Right forelimb (tissue), 1 donor: ENCODE data around the gene ADRA2C.

Experiments used
- DNase-seq: peaks from one replicate; pipeline ENCODE4 v3.0.0-alpha.2; 2018

Gene ADRA2C

GRCh38 chr4:3780347-3781171 lies 14.4 kb downstream of the ADRA2C start:
- DNase-seq = no peak

GRCh38 chr4:3781193-3781886 lies 15.2 kb downstream of the ADRA2C start:
- DNase-seq = no peak

- no peak for DNase-seq
Measured at GRCh38 chr4:3781997-3782930, 16.1 kb downstream of the ADRA2C start.

- no peak for DNase-seq
Measured at GRCh38 chr4:3783693-3784306, 17.6 kb downstream of the ADRA2C start.

- DNase-seq = no peak
Measured at GRCh38 chr4:3784454-3785291, 18.5 kb downstream of the ADRA2C start.

- DNase-seq = no peak
Measured at GRCh38 chr4:3785292-3785565, 19.0 kb downstream of the ADRA2C start.

GRCh38 chr4:3786196-3786869 lies 20.1 kb downstream of the ADRA2C start:
- no peak for DNase-seq

- DNase-seq = no peak
Measured at GRCh38 chr4:3787489-3788365, 21.5 kb downstream of the ADRA2C start.

- no peak for DNase-seq
Measured at GRCh38 chr4:3788366-3788660, 22.1 kb downstream of the ADRA2C start.

- DNase-seq = no peak
Measured at GRCh38 chr4:3789587-3789986, 23.4 kb downstream of the ADRA2C start.

- DNase-seq = no peak
Measured at GRCh38 chr4:3790006-3790561, 23.9 kb downstream of the ADRA2C start.

GRCh38 chr4:3791256-3791655 lies 25.1 kb downstream of the ADRA2C start:
- DNase-seq = no peak

- peak; percentile 80 for DNase-seq
Measured at GRCh38 chr4:3791910-3792542, 25.8 kb downstream of the ADRA2C start.

- no peak for DNase-seq
Measured at GRCh38 chr4:3792813-3793212, 26.6 kb downstream of the ADRA2C start.

- DNase-seq = no peak
Measured at GRCh38 chr4:3793545-3793944, 27.4 kb downstream of the ADRA2C start.

GRCh38 chr4:3796960-3797359 lies 30.8 kb downstream of the ADRA2C start:
- no peak for DNase-seq

GRCh38 chr4:3797831-3798790 lies 31.9 kb downstream of the ADRA2C start:
- no peak for DNase-seq

GRCh38 chr4:3799496-3799895 lies 33.3 kb downstream of the ADRA2C start:
- no peak for DNase-seq

- no peak for DNase-seq
Measured at GRCh38 chr4:3800351-3800750, 34.2 kb downstream of the ADRA2C start.
